ENCODE measurements around the gene NOG. TPM values are rescaled to one million over a fixed set of nuclear protein-coding genes. Genes with fewer than 3 reads are reported as not detected.

Gene NOG
- total RNA-seq = 1 to 10 TPM in 1 of 3 donors, under 1 TPM in 2; 0.48 to 1.6 (median 0.88) TPM

- intact Hi-C loops (cut with DNase I; ENCODE audit: low total_unique reads) = loop anchor here (5.0 kb wide), 1 partner anchor 124 kb away; no protein-coding TSS in a partner anchor
- peak within 1 kb of the TSS; percentile 46 to 73 (median 62) for H3K4me3 ChIP-seq
- peak; percentile 35 to 62 for DNase-seq (ENCODE audit: low spot score in 2 of 2)
- peak within 1 kb of the TSS; percentile 48 to 67 for H3K27ac ChIP-seq
- peaks cover 0 to 41% of the 10 kb centered on the region in 2 donors for H3K27me3 ChIP-seq
- peaks cover 11% of the 10 kb centered on the region in 2 donors for H3K4me1 ChIP-seq
- H3K9me3 ChIP-seq = no peaks in the 10 kb centered on the region
- no peaks in the 10 kb centered on the region for H3K36me3 ChIP-seq
- no peak for TF ChIP-seq CTCF (IDR thresholded peaks at IDR 0.05)
- TF ChIP-seq POLR2A (IDR thresholded peaks at IDR 0.05) = no peak
- no peak for TF ChIP-seq POLR2AphosphoS5 (IDR thresholded peaks at IDR 0.05)
Observed at GRCh38 chr17:56593646-56594319, at the start of gene NOG. Gene NOG (plus strand): TSS chr17:56593699. CDS start chr17:56594224, 525 bp downstream.

- TF ChIP-seq POLR2A (IDR thresholded peaks at IDR 0.05) = no peak
- TF ChIP-seq CTCF (IDR thresholded peaks at IDR 0.05) = no peak
- TF ChIP-seq POLR2AphosphoS5 (IDR thresholded peaks at IDR 0.05) = no peak
- H3K4me3 ChIP-seq = no peak overlapping the region
- peaks cover 0 to 7% of the 10 kb centered on the region in 2 donors for H3K9me3 ChIP-seq
- no peak for DNase-seq (ENCODE audit: low spot score in 2 of 2)
- no peaks in the 10 kb centered on the region for H3K36me3 ChIP-seq
- H3K4me1 ChIP-seq = no peaks in the 10 kb centered on the region
- no peak overlapping the region for H3K27ac ChIP-seq
- intact Hi-C loops (cut with DNase I; ENCODE audit: low total_unique reads) = no loop called here
- no peaks in the 10 kb centered on the region for H3K27me3 ChIP-seq
Observed at GRCh38 chr17:56545106-56545505, 48.4 kb upstream of the NOG start.

GRCh38 chr17:56545930-56546329, 47.6 kb upstream of the NOG start:
- no peak for DNase-seq (ENCODE audit: low spot score in 2 of 2)
- no peak overlapping the region for H3K4me3 ChIP-seq
- TF ChIP-seq CTCF (IDR thresholded peaks at IDR 0.05) (no peak), POLR2AphosphoS5 (IDR thresholded peaks at IDR 0.05) (no peak), POLR2A (IDR thresholded peaks at IDR 0.05) (no peak)
- H3K4me1 ChIP-seq = no peaks in the 10 kb centered on the region
- H3K27me3 ChIP-seq = no peaks in the 10 kb centered on the region
- no peak overlapping the region for H3K27ac ChIP-seq
- peaks cover 0 to 11% of the 10 kb centered on the region in 2 donors for H3K9me3 ChIP-seq
- H3K36me3 ChIP-seq = no peaks in the 10 kb centered on the region
- intact Hi-C loops (cut with DNase I; ENCODE audit: low total_unique reads) = no loop called here

- Histone ChIP-seq H3K4me1 (no peaks in the 10 kb centered on the region), H3K4me3 (no peak overlapping the region), H3K27me3 (no peaks in the 10 kb centered on the region), H3K9me3 (peaks cover 0 to 21% of the 10 kb centered on the region in 2 donors), H3K36me3 (no peaks in the 10 kb centered on the region), H3K27ac (no peak overlapping the region)
- TF ChIP-seq CTCF (IDR thresholded peaks at IDR 0.05) (no peak), POLR2A (IDR thresholded peaks at IDR 0.05) (no peak), POLR2AphosphoS5 (IDR thresholded peaks at IDR 0.05) (no peak)
- intact Hi-C loops (cut with DNase I; ENCODE audit: low total_unique reads) = no loop called here
- no peak for DNase-seq (ENCODE audit: low spot score in 2 of 2)
Observed at GRCh38 chr17:56548661-56549060, 44.8 kb upstream of the NOG start.

- TF ChIP-seq POLR2A (IDR thresholded peaks at IDR 0.05) = no peak
- no peak for TF ChIP-seq CTCF (IDR thresholded peaks at IDR 0.05)
- TF ChIP-seq POLR2AphosphoS5 (IDR thresholded peaks at IDR 0.05) = no peak
- H3K36me3 ChIP-seq = no peaks in the 10 kb centered on the region
- DNase-seq (ENCODE audit: low spot score in 2 of 2) = no peak
- H3K4me3 ChIP-seq = no peak overlapping the region
- H3K4me1 ChIP-seq = no peaks in the 10 kb centered on the region
- peaks cover 0 to 21% of the 10 kb centered on the region in 2 donors for H3K9me3 ChIP-seq
- intact Hi-C loops (cut with DNase I; ENCODE audit: low total_unique reads) = no loop called here
- H3K27ac ChIP-seq = no peak overlapping the region
- H3K27me3 ChIP-seq = no peaks in the 10 kb centered on the region
Observed at GRCh38 chr17:56549501-56549900, 44.0 kb upstream of the NOG start.

All from breast epithelium (tissue), 4 donors.